Caco-2 (cell line): ENCODE results near the gene OSR1. TPM values are rescaled to one million over a fixed set of nuclear protein-coding genes. Genes with fewer than 3 reads are reported as not detected.

Experiments
- BruUV-seq: library from RNA; stranded (reverse); fragments of 400-500 nt; replicated peaks from 2 replicates; lab custom pipeline; 2021; lab: Mats Ljungman, UMichigan
- CTCF ChIA-PET: fragments of 300-600 bp; sonication (Branson Sonifier 250); formaldehyde crosslinking; loops from one replicate; lab custom pipeline; 2022; ENCODE audit warnings: antibody characterized with exemption; lab: Charles Lee
- POLR2A ChIA-PET: fragments of 300-600 bp; sonication (Branson Sonifier 250); formaldehyde crosslinking; loops from one replicate; lab custom pipeline; 2022; ENCODE audit warnings: antibody characterized with exemption; lab: Charles Lee
- DNase-seq, 2 experiments: peaks; one replicate each; pipeline versions ENCODE4 v3.0.0 to v3.0.0-alpha.2; 2020 to 2022
- H3K27me3 ChIP-seq: replicated peaks from 2 replicates; pipeline ENCODE4 v1.6.0; 2011; ENCODE audit warnings: low read length; ENCODE audit not compliant: control insufficient read depth, insufficient read depth
- H3K36me3 ChIP-seq: 2 replicates; pipeline ENCODE4 v1.5.1; 2011; ENCODE audit warnings: low read length; ENCODE audit not compliant: control insufficient read depth, insufficient read depth
- H3K4me1 ChIP-seq: fragments of 250-450 bp; sonication (Bioruptor Pico); 2 replicates; pipeline ENCODE4 v1.5.1; 2020; ENCODE audit warnings: mild to moderate bottlenecking
- H3K4me3 ChIP-seq: 2 replicates; pipeline ENCODE4 v1.5.1; 2011; ENCODE audit warnings: low read depth, mild to moderate bottlenecking, control low read depth, low read length
- H3K9me3 ChIP-seq: fragments of 250-450 bp; sonication (Bioruptor Pico); 2 replicates; pipeline ENCODE4 v1.5.1; 2020; ENCODE audit warnings: mild to moderate bottlenecking, moderate library complexity
- H3K27ac Mint-ChIP-seq: one replicate; pipeline ENCODE4 v1.8.0; 2022; ENCODE audit warnings: mixed read lengths; ENCODE audit not compliant: unreplicated experiment
- H3K27me3 Mint-ChIP-seq: one replicate; pipeline ENCODE4 v1.8.0; 2022; ENCODE audit warnings: mixed read lengths; ENCODE audit not compliant: insufficient read depth, unreplicated experiment
- H3K36me3 Mint-ChIP-seq: one replicate; pipeline ENCODE4 v1.8.0; 2022; ENCODE audit warnings: mild to moderate bottlenecking, mixed read lengths; ENCODE audit not compliant: insufficient read depth, unreplicated experiment
- H3K4me1 Mint-ChIP-seq: one replicate; pipeline ENCODE4 v1.8.0; 2022; ENCODE audit warnings: low read depth, mixed read lengths; ENCODE audit not compliant: unreplicated experiment
- H3K4me3 Mint-ChIP-seq: one replicate; pipeline ENCODE4 v1.8.0; 2022; ENCODE audit warnings: mild to moderate bottlenecking, moderate library complexity, mixed read lengths; ENCODE audit not compliant: unreplicated experiment
- H3K9me3 Mint-ChIP-seq: one replicate; pipeline ENCODE4 v1.8.0; 2022; ENCODE audit warnings: mixed read lengths; ENCODE audit not compliant: unreplicated experiment
- intact Hi-C: fragments of 100-400 bp; cut with micrococcal nuclease; formaldehyde crosslinking; loops from one replicate; pipeline ENCODE4 v1.10.0; 2022; ENCODE audit not compliant: unreplicated experiment
- total RNA-seq: library from RNA; stranded (reverse); gene quantifications from 2 replicates; pipeline ENCODE4 v1.2.3, GENCODE V29; 2022
- TF ChIP-seq, protein P1 (sequence below), 2 experiments: fragments of 200-600 bp in 1 of 2; IDR thresholded peaks; 1 replicate in 1 of 2; 2 replicates in 1 of 2; pipeline versions ENCODE4 v1.5.1 to v1.8.0; 2011 to 2022; ENCODE audit warnings: antibody characterized with exemption in 1 of 2, control low read depth in 1 of 2, inconsistent platforms in 1 of 2, low read depth in 1 of 2, low read length in 1 of 2, mild to moderate bottlenecking in 1 of 2, moderate library complexity in 1 of 2; ENCODE audit not compliant: insufficient read depth in 1 of 2, severe bottlenecking in 1 of 2, unreplicated experiment in 1 of 2

Gene OSR1
- total RNA-seq, 1 experiment from 2014 or later = 3.2 TPM

DNA sequence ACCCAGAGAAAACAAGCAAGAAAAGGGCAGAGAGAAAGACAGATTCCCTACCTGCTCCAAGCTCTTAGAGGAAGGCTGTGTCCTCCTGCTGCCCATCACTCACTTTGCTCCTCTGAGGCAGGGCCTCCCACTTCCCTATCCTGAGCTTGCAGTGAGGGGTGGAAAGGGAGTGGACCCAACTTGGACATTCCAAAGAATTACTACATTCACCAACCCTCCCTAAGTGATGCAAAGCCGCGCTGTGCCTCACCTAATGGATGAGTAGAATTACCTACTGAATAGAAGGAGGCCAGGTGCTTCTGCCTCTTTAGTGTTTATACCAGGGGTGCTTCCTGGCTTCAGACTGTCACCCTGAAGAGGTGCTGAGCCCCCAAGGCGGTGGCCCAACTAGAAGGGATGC lies 5.6 kb upstream of the OSR1 start:
- H3K27ac Mint-ChIP-seq = no peak overlapping the region
- intact Hi-C loops = loop anchor here (5.0 kb wide), 2 partner anchors 927 to 977 kb away; no protein-coding TSS in a partner anchor
- no peaks in the 10 kb centered on the region for H3K36me3 Mint-ChIP-seq
- ChIA-PET CTCF (interaction anchor here (0.8 kb wide), 1 partner anchor 843 kb away, joined by 3 read pairs; no protein-coding TSS in a partner anchor), POLR2A (no interaction called here)
- Histone ChIP-seq H3K4me1 (no peaks in the 10 kb centered on the region; the same call in 1 of the 2 replicates), H3K27me3 (no peaks in the 10 kb centered on the region), H3K4me3 (no peak overlapping the region), H3K9me3 (no peaks in the 10 kb centered on the region), H3K36me3 (no peaks in the 10 kb centered on the region)
- no peak for DNase-seq
- peak overlapping the region; percentile 82 for H3K4me3 Mint-ChIP-seq
- TF ChIP-seq, protein P1, sequence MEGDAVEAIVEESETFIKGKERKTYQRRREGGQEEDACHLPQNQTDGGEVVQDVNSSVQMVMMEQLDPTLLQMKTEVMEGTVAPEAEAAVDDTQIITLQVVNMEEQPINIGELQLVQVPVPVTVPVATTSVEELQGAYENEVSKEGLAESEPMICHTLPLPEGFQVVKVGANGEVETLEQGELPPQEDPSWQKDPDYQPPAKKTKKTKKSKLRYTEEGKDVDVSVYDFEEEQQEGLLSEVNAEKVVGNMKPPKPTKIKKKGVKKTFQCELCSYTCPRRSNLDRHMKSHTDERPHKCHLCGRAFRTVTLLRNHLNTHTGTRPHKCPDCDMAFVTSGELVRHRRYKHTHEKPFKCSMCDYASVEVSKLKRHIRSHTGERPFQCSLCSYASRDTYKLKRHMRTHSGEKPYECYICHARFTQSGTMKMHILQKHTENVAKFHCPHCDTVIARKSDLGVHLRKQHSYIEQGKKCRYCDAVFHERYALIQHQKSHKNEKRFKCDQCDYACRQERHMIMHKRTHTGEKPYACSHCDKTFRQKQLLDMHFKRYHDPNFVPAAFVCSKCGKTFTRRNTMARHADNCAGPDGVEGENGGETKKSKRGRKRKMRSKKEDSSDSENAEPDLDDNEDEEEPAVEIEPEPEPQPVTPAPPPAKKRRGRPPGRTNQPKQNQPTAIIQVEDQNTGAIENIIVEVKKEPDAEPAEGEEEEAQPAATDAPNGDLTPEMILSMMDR (IDR thresholded peaks at IDR 0.05; ENCODE audit: insufficient read depth in 1 of 2, low read depth in 1 of 2, low read length in 1 of 2, severe bottlenecking in 1 of 2, unreplicated experiment in 1 of 2) = no peak
- H3K27me3 Mint-ChIP-seq = peaks cover 15% of the 10 kb centered on the region
- H3K4me1 Mint-ChIP-seq = peaks cover 19% of the 10 kb centered on the region
- BruUV-seq = no TSS peak
- H3K9me3 Mint-ChIP-seq = no peaks in the 10 kb centered on the region

DNA sequence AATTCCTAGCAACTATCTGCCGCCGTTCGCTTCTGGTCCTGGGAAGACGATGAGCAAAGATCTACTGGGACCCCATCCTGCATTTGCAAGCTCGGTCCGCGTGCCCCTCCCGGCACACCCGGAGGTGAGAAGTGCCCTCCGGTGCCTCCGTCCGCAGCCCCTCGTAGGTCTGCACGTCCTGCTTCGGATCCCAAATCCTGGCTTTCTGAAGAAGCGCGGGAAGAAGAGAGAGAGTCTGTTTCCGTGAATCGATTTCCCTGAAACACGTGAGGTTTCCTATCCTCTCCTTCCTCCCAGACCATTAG lies 5.0 kb upstream of the OSR1 start:
- no peak for DNase-seq
- no peaks in the 10 kb centered on the region for H3K27me3 ChIP-seq
- H3K4me3 Mint-ChIP-seq = peak overlapping the region; percentile 82
- H3K36me3 ChIP-seq = no peaks in the 10 kb centered on the region
- H3K4me1 Mint-ChIP-seq = peaks cover 19% of the 10 kb centered on the region
- no peaks in the 10 kb centered on the region; the same call in 1 of the 2 replicates for H3K4me1 ChIP-seq
- intact Hi-C loops = loop anchor here (1.0 to 5.0 kb wide), 9 partner anchors 131 to 976 kb away; no protein-coding TSS in a partner anchor
- H3K9me3 Mint-ChIP-seq = no peaks in the 10 kb centered on the region
- BruUV-seq = no TSS peak
- ChIA-PET POLR2A (interaction anchor here (0.5 kb wide), 1 partner anchor 865 kb away, joined by 3 read pairs; no protein-coding TSS in a partner anchor), CTCF (interaction anchor here (0.8 kb wide), 1 partner anchor 843 kb away, joined by 3 read pairs; no protein-coding TSS in a partner anchor)
- peaks cover 15% of the 10 kb centered on the region for H3K27me3 Mint-ChIP-seq
- H3K9me3 ChIP-seq = no peaks in the 10 kb centered on the region
- H3K4me3 ChIP-seq = no peak overlapping the region
- TF ChIP-seq, protein P1 (IDR thresholded peaks at IDR 0.05; ENCODE audit: insufficient read depth in 1 of 2, low read depth in 1 of 2, low read length in 1 of 2, severe bottlenecking in 1 of 2, unreplicated experiment in 1 of 2) = no peak
- no peak overlapping the region for H3K27ac Mint-ChIP-seq
- H3K36me3 Mint-ChIP-seq = no peaks in the 10 kb centered on the region

DNA sequence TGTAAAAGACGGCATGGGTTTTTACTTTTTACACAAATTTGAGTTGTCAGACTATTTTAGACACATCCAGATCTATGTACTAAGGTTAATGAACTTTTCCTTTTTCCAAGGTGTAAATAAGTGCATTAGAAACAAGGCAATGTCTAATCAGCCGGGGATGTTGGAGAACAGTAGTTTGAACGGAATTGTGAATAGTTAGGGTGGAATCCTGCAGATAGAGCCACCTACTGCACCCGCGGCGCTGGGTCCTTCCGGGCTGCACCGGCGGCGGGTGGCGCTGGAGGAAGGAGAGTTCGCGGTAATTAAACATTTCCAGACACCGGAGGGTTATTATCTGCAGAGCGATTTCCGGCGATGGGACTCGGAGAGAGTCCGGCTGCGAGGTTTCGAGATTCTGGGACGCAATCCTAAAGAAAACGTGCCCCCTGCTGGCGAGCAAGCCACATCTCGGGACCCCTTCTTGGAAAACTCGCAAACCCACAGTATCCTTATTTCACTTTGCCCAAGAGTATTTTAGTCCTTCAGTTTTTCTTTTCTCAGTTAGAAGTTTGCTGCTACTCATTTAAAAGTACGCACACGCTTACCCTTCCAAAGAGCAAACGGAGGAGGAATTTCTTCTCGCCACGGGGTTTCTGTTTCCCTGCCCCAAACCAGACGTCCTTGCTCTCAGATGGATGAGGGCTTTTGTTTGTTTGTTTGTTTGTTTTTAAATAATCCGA lies 4.5 kb upstream of the OSR1 start:
- ChIA-PET POLR2A (interaction anchor here (0.5 kb wide), 1 partner anchor 864 kb away, joined by 3 read pairs; no protein-coding TSS in a partner anchor), CTCF (interaction anchor here (0.8 kb wide), 1 partner anchor 842 kb away, joined by 3 read pairs; no protein-coding TSS in a partner anchor)
- no peaks in the 10 kb centered on the region; the same call in 1 of the 2 replicates for H3K4me1 ChIP-seq
- peaks cover 19% of the 10 kb centered on the region for H3K4me1 Mint-ChIP-seq
- peak overlapping the region; percentile 82 for H3K4me3 Mint-ChIP-seq
- H3K4me3 ChIP-seq = peak overlapping the region; percentile 36
- BruUV-seq = no TSS peak
- no peaks in the 10 kb centered on the region for H3K9me3 ChIP-seq
- no peaks in the 10 kb centered on the region for H3K9me3 Mint-ChIP-seq
- TF ChIP-seq, protein P1 (IDR thresholded peaks at IDR 0.05; ENCODE audit: insufficient read depth in 1 of 2, low read depth in 1 of 2, low read length in 1 of 2, severe bottlenecking in 1 of 2, unreplicated experiment in 1 of 2) = peak; percentile 83 to 85
- no peaks in the 10 kb centered on the region for H3K36me3 ChIP-seq
- H3K36me3 Mint-ChIP-seq = no peaks in the 10 kb centered on the region
- no peaks in the 10 kb centered on the region for H3K27me3 ChIP-seq
- intact Hi-C loops = loop anchor here (1.0 to 5.0 kb wide), 10 partner anchors 130 to 976 kb away; no protein-coding TSS in a partner anchor
- peak; percentile 77 to 84 for DNase-seq
- H3K27ac Mint-ChIP-seq = no peak overlapping the region
- H3K27me3 Mint-ChIP-seq = peaks cover 15% of the 10 kb centered on the region
